Hippocampal formation (tissue), 2 donors: ENCODE data around the gene IL18BP.
A peak's percentile ranks its signal among the peaks of the same experiment; 100 is the strongest.

Experiments used
- DNase-seq, 2 donors: peaks; one replicate each; lab custom pipeline; 2025; lab: John Stamatoyannopoulos, UW

IL18BP gene

GRCh38 chr11:72012897-72013721 lies 14.4 kb downstream of the IL18BP start:
- peak; percentile 52 to 76 for DNase-seq

- no peak for DNase-seq
Observed at GRCh38 chr11:72013765-72014711, 15.3 kb downstream of the IL18BP start.

- DNase-seq: no peak
Observed at GRCh38 chr11:72014761-72015320, 16.1 kb downstream of the IL18BP start.

GRCh38 chr11:72015511-72016061 lies 16.9 kb downstream of the IL18BP start:
- DNase-seq: no peak

- no peak for DNase-seq
Observed at GRCh38 chr11:72018171-72018570, 19.5 kb downstream of the IL18BP start.

- DNase-seq: no peak
Observed at GRCh38 chr11:72023335-72023734, 24.6 kb downstream of the IL18BP start.

- DNase-seq: no peak
Observed at GRCh38 chr11:72024069-72024754, 25.5 kb downstream of the IL18BP start.

GRCh38 chr11:72026090-72026489 lies 27.4 kb downstream of the IL18BP start:
- DNase-seq: no peak

GRCh38 chr11:72030472-72031045 lies 31.9 kb downstream of the IL18BP start:
- DNase-seq: no peak

- no peak for DNase-seq
Observed at GRCh38 chr11:72036687-72037086, 38.0 kb downstream of the IL18BP start.

GRCh38 chr11:72037554-72038311 lies 39.0 kb downstream of the IL18BP start:
- DNase-seq: no peak

GRCh38 chr11:72038491-72038890 lies 39.8 kb downstream of the IL18BP start:
- DNase-seq: peak; percentile 69 to 71

- no peak for DNase-seq
Observed at GRCh38 chr11:72039031-72039855, 40.5 kb downstream of the IL18BP start.

GRCh38 chr11:72039856-72040401 lies 41.2 kb downstream of the IL18BP start:
- DNase-seq: no peak

GRCh38 chr11:72040491-72041363 lies 42.0 kb downstream of the IL18BP start:
- DNase-seq: peak; percentile 87 to 94

- peak; percentile 80 to 88 for DNase-seq
Observed at GRCh38 chr11:72041364-72042063, 42.8 kb downstream of the IL18BP start.

- DNase-seq: no peak
Observed at GRCh38 chr11:72042064-72042745, 43.5 kb downstream of the IL18BP start.
